Measurements from ENCODE around the gene HES5. TPM values are rescaled to one million over a fixed set of nuclear protein-coding genes. Genes with fewer than 3 reads are reported as not detected.

The HES5 gene
- total RNA-seq, 1 experiment from 2014 or later, result 0.84 TPM

- DNase-seq (no peak), ATAC-seq (no peak)
- H3K27ac ChIP-seq (ENCODE audit: low read length), result no peak overlapping the region
- H3K4me2 ChIP-seq (ENCODE audit: low read length), result no peak overlapping the region
- H3K79me2 ChIP-seq (ENCODE audit: low read length), result peaks cover 51% of the 10 kb centered on the region
- H3K36me3 ChIP-seq (ENCODE audit: low read depth, low read length), result peaks cover 52% of the 10 kb centered on the region
- H3K9me3 ChIP-seq (ENCODE audit: low read length), result no peaks in the 10 kb centered on the region
- no peaks in the 10 kb centered on the region for H3F3A ChIP-seq (ENCODE audit: low read length, unreplicated experiment)
- no peak for TF ChIP-seq CTCF (conservative IDR thresholded peaks at IDR 0.05; ENCODE audit: low read depth, low read length)
- no peak for TF ChIP-seq EZH2phosphoT487 (IDR thresholded peaks at IDR 0.05; ENCODE audit: borderline replicate concordance, low read length)
- TF ChIP-seq EZH2 (IDR thresholded peaks at IDR 0.05; ENCODE audit: low read length, unreplicated experiment), result no peak
- H4K20me1 ChIP-seq (ENCODE audit: low read length), result peaks cover 42% of the 10 kb centered on the region
- no peak overlapping the region for H3K4me3 ChIP-seq (ENCODE audit: low read length)
- intact Hi-C loops (cut with micrococcal nuclease), result no loop called here
- H3K27me3 ChIP-seq (ENCODE audit: low read length), result no peaks in the 10 kb centered on the region
- ChIA-PET CTCF (no interaction called here), POLR2A (ENCODE audit: unreplicated experiment) (no interaction called here)
- BruUV-seq (replicated peaks), result no TSS peak
- H3K4me1 ChIP-seq (ENCODE audit: insufficient read depth, low read length), result peaks cover 25% of the 10 kb centered on the region
- no peak overlapping the region for H3K9ac ChIP-seq (ENCODE audit: low read length)
- H2AFZ ChIP-seq (ENCODE audit: low read length), result no peak overlapping the region
- H3K9me2 ChIP-seq (replicated peaks; ENCODE audit: low read length), result no peaks in the 10 kb centered on the region
Measured at GRCh38 chr1:2520806-2521205, 9.3 kb downstream of the HES5 start.

DNA sequence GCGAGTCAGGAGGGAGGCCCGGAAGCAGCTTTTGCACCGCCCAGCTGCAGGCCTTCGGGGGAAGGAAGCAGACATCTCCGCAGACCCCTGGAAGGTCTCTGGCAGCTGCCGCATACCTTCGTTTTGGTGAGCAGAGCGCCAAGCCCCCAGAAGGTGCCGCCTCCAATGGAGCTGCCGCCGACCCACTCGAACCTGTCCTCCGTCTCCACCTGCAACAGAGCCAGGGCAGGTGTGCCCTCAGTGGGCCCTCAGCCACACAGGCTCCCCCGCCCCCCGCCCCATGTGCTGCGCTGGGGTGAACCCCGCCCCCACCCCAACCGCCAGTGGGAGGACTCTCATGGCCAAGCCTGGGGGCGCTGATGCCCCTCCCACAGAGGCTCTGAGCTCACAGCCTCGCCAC is 9.9 kb downstream of the HES5 start:
- no peaks in the 10 kb centered on the region for H3K9me3 ChIP-seq (ENCODE audit: low read length)
- H3K36me3 ChIP-seq (ENCODE audit: low read depth, low read length), result peaks cover 52% of the 10 kb centered on the region
- H3K9me2 ChIP-seq (replicated peaks; ENCODE audit: low read length), result no peaks in the 10 kb centered on the region
- no peaks in the 10 kb centered on the region for H3F3A ChIP-seq (ENCODE audit: low read length, unreplicated experiment)
- peaks cover 45% of the 10 kb centered on the region for H3K79me2 ChIP-seq (ENCODE audit: low read length)
- H3K4me1 ChIP-seq (ENCODE audit: insufficient read depth, low read length), result peaks cover 25% of the 10 kb centered on the region
- no TSS peak for BruUV-seq (replicated peaks)
- intact Hi-C loops (cut with micrococcal nuclease), result no loop called here
- H3K27me3 ChIP-seq (ENCODE audit: low read length), result no peaks in the 10 kb centered on the region
- DNase-seq (no peak), ATAC-seq (no peak)
- ChIA-PET POLR2A (ENCODE audit: unreplicated experiment) (no interaction called here), CTCF (no interaction called here)
- no peak overlapping the region for H3K9ac ChIP-seq (ENCODE audit: low read length)
- peaks cover 36% of the 10 kb centered on the region for H4K20me1 ChIP-seq (ENCODE audit: low read length)
- no peak overlapping the region for H3K27ac ChIP-seq (ENCODE audit: low read length)
- no peak overlapping the region for H3K4me2 ChIP-seq (ENCODE audit: low read length)
- H3K4me3 ChIP-seq (ENCODE audit: low read length), result no peak overlapping the region
- no peak overlapping the region for H2AFZ ChIP-seq (ENCODE audit: low read length)
- TF ChIP-seq EZH2phosphoT487 (IDR thresholded peaks at IDR 0.05; ENCODE audit: borderline replicate concordance, low read length) (no peak), CTCF (conservative IDR thresholded peaks at IDR 0.05; ENCODE audit: low read depth, low read length) (no peak), EZH2 (IDR thresholded peaks at IDR 0.05; ENCODE audit: low read length, unreplicated experiment) (no peak)

DNA sequence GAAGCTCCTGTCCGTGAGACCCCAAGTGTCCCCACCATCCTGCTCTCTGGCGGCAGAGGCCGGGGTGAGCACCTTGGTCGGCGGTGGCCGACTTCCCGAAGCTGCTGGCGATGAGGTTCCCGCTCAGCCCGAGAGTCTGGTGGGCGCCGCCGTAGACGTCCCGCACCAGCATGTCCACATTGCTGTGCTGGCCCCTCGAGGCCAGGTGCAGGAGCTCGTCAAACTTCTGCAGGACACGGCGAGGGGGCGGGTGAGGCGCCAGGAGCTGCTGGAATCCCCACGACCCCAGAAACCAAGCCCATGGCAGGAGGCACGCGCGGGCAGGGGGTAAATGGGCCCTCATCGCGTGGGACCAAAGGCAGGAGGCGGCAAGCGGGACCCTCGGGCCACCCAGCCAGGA is 10.3 kb downstream of the HES5 start:
- H3F3A ChIP-seq (ENCODE audit: low read length, unreplicated experiment), result no peaks in the 10 kb centered on the region
- H3K9me3 ChIP-seq (ENCODE audit: low read length), result no peaks in the 10 kb centered on the region
- no peaks in the 10 kb centered on the region for H3K9me2 ChIP-seq (replicated peaks; ENCODE audit: low read length)
- H3K27me3 ChIP-seq (ENCODE audit: low read length), result no peaks in the 10 kb centered on the region
- ATAC-seq, result no peak
- H3K27ac ChIP-seq (ENCODE audit: low read length), result no peak overlapping the region
- peaks cover 31% of the 10 kb centered on the region for H4K20me1 ChIP-seq (ENCODE audit: low read length)
- ChIA-PET CTCF (no interaction called here), POLR2A (ENCODE audit: unreplicated experiment) (no interaction called here)
- H3K36me3 ChIP-seq (ENCODE audit: low read depth, low read length), result peaks cover 52% of the 10 kb centered on the region
- H3K4me2 ChIP-seq (ENCODE audit: low read length), result no peak overlapping the region
- BruUV-seq (replicated peaks), result no TSS peak
- peaks cover 40% of the 10 kb centered on the region for H3K79me2 ChIP-seq (ENCODE audit: low read length)
- peaks cover 20% of the 10 kb centered on the region for H3K4me1 ChIP-seq (ENCODE audit: insufficient read depth, low read length)
- TF ChIP-seq EZH2 (IDR thresholded peaks at IDR 0.05; ENCODE audit: low read length, unreplicated experiment), result no peak
- no peak for TF ChIP-seq EZH2phosphoT487 (IDR thresholded peaks at IDR 0.05; ENCODE audit: borderline replicate concordance, low read length)
- no peak for TF ChIP-seq CTCF (conservative IDR thresholded peaks at IDR 0.05; ENCODE audit: low read depth, low read length)
- H3K4me3 ChIP-seq (ENCODE audit: low read length), result no peak overlapping the region
- intact Hi-C loops (cut with micrococcal nuclease), result no loop called here
- H2AFZ ChIP-seq (ENCODE audit: low read length), result no peak overlapping the region
- no peak for DNase-seq
- H3K9ac ChIP-seq (ENCODE audit: low read length), result no peak overlapping the region
